SKM-1 (cell line): ENCODE data around the gene ALG14.
A peak's percentile ranks its signal among the peaks of the same experiment; 100 is the strongest.

Experiments used
- DNase-seq: peaks from one replicate; lab custom pipeline; 2025; ENCODE audit not compliant: unreplicated experiment; lab: John Stamatoyannopoulos, UW

The ALG14 gene

DNA sequence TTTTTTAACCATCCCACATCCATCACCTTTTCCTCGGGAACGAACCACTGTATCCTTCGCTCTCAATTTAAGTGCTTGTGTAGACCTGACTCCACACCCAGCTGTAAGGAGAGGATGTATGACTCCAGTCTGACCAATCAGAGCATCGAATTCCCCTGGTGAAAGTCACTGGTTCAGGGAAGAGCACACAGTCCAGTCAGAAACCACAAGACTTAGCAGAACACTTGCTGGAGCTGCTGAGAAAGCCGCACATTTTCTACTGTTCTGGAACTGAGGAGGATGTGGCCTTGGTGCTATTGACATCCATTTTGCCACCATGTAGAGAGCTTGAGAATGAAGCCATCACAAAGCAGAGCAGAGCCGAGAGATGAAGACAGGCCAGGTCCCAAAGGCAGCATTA lies 86.0 kb downstream of the ALG14 start:
- no peak for DNase-seq

GRCh38 chr1:94983171-94983739 lies 89.5 kb downstream of the ALG14 start:
- DNase-seq: no peak

- no peak for DNase-seq
These were observed 90.4 kb downstream of the ALG14 start for GRCh38 chr1:94982398-94982797.

- DNase-seq: no peak
These were observed 91.2 kb downstream of the ALG14 start for GRCh38 chr1:94981575-94981973.

- no peak for DNase-seq
These were observed 91.9 kb downstream of the ALG14 start for GRCh38 chr1:94980582-94981574.

DNA sequence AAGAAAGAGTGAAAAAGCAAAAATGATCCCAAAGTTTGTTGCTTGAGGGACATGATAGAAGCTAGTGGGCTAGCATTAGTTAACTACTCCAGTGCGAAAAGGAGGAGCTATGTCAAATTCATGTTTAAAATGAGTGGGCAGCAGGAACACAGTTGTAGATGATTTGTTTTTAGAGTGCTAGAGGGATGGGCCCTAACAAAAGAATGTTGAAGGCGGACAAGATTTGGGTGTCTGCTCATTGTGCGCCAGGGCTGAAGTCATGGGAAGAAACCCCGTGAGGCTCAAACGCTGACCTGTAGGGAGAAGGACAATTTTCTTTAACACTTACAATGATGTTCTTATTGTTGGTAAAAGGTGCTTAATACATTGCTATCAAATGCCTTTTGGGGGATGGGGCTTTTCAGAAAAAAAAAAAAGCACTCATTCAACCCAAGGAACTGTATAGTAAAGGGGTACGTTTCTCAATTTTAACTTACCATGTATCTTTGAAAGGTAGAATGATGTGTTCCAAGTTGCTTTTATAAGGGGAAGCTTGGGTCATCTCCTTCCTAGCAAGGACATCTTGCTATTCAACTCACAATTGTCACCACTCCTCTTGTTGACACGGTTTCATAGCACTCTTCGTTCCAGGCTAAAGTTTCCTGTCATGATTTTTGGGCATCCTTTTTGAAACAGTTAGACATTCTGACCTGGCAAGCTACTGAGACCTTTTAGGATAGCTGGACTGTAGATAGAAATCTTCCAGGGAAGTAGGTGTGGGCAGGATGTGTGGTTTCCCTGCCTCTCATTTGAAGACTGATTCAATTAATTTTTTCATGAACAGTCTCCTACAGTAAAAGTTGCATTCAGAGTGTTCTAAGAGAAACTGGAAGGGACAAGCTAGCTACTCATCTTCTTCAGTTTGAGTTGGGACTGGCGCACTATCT lies 92.8 kb downstream of the ALG14 start:
- no peak for DNase-seq

DNA sequence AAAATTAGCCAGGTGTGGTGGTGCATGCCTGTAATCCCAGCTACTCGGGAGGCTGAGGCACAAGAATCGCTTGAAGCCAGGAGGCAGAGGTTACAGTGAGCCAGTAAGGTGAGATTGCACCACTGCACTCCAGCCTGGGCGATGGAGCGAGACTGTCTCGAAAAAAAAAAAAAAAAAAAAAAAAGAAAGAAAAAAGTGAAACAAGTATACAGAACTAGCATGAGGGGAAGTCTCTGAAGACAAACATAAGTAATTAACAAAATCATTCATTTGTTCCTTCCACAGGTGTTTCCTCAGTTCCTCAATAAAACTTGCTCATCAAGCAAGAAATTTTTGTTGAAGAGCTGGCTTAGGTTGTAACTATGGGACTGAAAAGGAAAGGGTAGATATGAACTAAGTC lies 93.6 kb downstream of the ALG14 start:
- no peak for DNase-seq

- DNase-seq: no peak
These were observed 94.3 kb downstream of the ALG14 start for GRCh38 chr1:94978401-94978800.

- no peak for DNase-seq
These were observed 95.7 kb downstream of the ALG14 start for GRCh38 chr1:94976971-94977548.

DNA sequence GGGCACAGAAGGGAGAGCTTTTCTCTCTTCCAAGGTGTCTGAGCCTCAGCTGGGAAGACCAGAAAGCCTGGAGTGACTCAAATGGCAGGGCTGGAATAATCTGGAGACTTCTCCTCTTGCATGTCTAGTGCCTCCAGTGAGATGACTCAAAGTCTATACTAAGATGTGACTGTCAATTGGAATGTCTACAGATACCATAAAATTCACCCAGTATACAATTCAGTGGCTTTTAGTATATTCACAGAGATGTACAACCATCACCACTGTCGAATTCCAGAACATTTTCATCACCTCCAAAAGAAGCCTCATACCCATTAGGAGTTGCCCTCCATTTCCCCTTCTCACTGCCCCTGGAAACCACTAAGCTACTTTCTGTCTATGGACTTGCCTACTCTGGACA lies 97.9 kb downstream of the ALG14 start:
- DNase-seq: no peak

DNA sequence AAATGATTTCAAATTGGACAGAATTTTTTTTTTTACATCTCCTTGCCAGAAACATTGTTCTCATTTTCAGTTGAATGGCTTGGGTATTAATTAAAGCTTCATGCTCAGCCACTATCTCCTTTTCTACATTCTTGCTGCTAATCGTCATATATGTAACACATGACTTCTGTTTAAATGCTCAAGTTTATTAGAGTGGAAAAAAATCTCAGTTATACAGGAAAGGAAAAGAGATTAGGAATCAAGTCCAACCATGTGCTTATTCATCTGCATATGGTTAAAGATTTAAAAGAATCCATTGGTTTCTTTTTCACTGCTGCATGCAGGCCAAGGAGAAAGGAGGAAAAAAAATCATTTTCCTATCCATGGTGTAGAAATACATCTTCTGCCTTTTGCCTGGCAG lies 98.5 kb downstream of the ALG14 start:
- DNase-seq: no peak

DNA sequence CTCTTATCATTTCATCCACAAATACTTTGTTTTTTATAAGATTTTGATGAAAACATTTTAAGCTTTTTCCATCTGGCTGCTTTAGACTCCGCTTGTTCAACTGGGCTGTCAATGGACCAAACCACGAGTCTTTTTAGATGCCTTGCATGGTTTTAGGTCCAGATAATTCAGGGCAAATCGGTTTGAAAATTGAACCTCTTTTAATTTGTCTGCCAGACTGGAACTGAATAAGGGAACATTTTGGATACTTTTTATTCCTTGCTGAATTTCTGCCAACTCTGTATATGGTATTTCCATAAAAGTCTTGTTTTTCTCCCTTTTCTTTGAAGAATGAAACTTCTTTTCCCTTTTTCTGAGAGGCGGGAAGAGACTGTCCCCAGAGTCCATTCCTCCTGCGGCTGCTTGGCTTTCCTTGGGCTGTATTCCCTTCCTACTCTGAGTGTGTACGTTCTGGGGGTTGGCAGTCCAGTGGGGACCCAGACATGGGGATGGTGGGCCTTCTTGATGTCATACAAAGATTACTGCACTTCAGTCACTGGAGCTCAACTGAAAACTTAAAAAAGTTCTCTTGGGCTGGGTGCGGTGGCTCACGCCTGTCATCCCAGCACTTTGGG lies 99.3 kb downstream of the ALG14 start:
- no peak for DNase-seq

DNA sequence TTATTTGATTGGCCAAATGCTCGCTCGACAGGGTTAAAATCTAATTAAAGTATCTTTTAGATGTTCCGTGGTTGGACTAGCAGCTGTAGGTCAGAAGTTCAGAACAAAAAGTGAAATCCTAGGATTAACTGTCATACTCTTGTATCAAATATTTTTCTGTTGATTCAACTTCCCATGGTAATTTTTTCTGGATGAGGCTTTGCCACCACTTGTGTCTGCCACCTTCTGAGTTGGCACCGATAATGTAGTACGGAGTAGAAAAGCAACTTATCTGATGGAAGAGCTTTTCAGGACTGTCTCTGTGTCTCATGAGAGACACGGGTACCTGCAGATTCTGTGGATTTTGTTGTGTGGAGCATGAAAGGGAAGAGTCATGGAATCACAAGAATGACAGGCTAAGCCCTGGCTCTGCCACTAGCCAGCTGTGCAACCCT lies 101.2 kb downstream of the ALG14 start:
- DNase-seq: no peak

DNA sequence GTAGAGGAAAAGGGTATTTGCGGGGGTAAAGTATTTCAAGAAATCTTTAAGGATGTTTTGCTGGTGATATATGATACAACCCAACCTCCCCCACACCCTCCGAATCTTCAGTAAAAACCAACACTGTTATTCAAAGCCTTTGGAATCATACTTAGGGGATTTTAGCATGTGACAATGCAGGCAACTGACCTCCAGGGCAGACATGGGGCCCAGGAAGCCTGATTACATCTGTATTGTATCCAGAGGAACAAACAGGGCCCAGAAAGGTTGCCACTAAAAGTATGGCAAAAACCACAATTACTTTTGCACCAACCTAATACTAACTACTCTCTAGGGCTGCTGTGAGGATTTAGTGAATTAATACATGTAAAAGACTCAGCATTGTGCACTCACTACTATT lies 102.0 kb downstream of the ALG14 start:
- DNase-seq: no peak

DNA sequence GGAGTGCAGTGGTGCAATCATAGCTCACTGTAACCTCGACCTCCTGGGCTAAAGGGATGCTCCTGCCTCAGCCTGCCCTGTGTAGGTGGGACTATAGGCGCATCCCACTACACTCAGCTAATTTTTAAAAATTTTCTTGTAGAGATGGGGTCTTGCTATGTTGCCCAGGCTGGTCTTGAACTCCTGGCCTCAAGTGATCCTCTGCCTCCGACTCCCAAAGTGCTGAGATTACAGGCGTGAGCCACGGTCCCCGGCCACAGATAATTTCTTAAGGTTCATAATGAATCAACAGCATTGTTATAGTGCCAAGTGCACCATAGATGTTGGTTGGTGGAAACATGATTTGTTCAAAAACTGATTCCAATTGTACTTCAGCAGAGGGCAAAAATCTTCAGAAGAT lies 103.6 kb downstream of the ALG14 start:
- DNase-seq: no peak

DNA sequence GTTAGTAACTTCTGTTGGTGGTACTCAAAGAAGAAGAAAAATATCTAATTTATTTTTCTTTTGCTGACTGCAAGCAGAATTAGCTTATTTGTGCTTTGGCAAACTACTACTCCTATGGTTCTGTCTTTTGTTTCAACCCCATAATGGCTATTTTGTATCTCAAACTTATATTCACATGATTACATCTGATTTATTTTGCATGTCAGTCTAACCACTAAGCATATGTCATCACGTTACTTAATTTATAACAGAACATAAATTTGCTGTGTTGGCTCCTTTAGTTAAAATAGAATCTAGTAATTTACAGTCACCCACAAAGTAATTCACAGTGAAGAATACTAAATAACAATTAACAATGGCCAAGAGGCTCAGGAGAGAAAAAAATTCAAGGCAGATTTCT lies 106.7 kb downstream of the ALG14 start:
- no peak for DNase-seq

- DNase-seq: no peak
These were observed 108.9 kb downstream of the ALG14 start for GRCh38 chr1:94963864-94964263.

DNA sequence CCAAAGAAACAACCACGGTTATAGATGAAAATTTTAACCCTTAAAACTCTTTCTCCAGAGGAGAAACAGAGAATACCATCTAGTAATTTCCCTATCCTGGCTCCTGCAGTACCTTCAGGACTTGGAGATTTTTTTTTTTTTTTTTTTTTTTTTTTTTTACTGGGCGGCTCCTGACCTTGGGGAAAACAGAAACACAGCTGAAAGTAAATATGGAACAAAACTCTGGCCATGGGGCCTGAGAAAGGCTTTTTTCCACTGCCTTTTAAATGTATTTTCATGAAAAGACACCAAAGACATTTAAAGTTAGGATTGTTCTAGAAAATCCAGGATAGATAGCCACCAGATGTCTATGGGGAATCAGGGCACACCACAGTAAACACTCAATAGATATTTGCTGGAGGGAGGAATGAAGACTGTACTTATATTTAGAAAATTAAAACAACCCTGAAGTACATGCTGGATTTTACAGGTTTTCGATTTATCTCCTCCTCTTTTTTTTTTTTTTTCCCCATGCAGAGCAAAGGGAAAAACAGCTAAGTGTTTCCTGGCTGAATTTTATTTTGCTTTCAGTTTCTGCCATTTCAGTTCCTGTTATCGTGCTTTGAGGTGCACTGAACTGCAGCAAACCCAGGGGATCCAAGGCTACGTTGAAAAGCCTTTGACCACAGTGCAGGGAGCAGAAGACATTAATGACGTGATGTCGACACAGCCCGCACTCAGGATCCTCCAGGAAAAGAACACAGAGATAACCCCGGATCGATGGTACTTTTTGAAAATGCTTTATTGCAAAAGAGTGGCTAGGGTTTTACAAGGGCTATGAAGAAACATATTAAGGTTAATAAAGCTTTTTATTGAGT lies 110.1 kb downstream of the ALG14 start:
- DNase-seq: peak; percentile 62

GRCh38 chr1:94961988-94962387 lies 110.8 kb downstream of the ALG14 start:
- DNase-seq: no peak

- no peak for DNase-seq
These were observed 111.2 kb downstream of the ALG14 start for GRCh38 chr1:94961582-94961981.
